K562 (cell line): Measurements from ENCODE around the gene CARMIL3. TPM values are rescaled to one million over a fixed set of nuclear protein-coding genes. Genes with fewer than 3 reads are reported as not detected.
A peak's percentile ranks its signal among the peaks of the same experiment; 100 is the strongest.

ENCODE experiments used
- ASH1L ChIP-seq: fragments of 450-650 bp; IDR thresholded peaks from 2 replicates; pipeline ENCODE4 v1.6.1; 2018; ENCODE audit warnings: borderline replicate concordance, mild to moderate bottlenecking, low read depth; ENCODE audit not compliant: partially characterized antibody
- CHD2 ChIP-seq: IDR thresholded peaks from 2 replicates; pipeline ENCODE4 v1.6.1; 2011; ENCODE audit warnings: low read depth, low read length
- KDM4B ChIP-seq, 2 experiments: fragments of 450-650 bp in 1 of 2; sonication (generic) in 1 of 2; IDR thresholded peaks; 2 replicates each; pipeline ENCODE4 v1.6.1; 2016 to 2017; ENCODE audit warnings: borderline replicate concordance in 2 of 2, antibody characterized with exemption in 1 of 2, low read depth in 1 of 2, mild to moderate bottlenecking in 1 of 2
- KDM5B ChIP-seq: fragments of 200-600 bp; sonication (generic); IDR thresholded peaks from 2 replicates; pipeline ENCODE4 v1.6.1; 2012; ENCODE audit warnings: low read depth, mild to moderate bottlenecking, moderate library complexity, low read length, control low read depth, inconsistent platforms; ENCODE audit not compliant: insufficient replicate concordance
- KLF16 ChIP-seq: IDR thresholded peaks from 2 replicates; pipeline ENCODE4 v1.6.1; 2016; ENCODE audit warnings: antibody characterized with exemption
- MTA2 ChIP-seq: fragments of 450-650 bp; IDR thresholded peaks from 2 replicates; pipeline ENCODE4 v1.6.1; 2016; ENCODE audit warnings: low read depth
- MYNN ChIP-seq, 2 experiments: sonication (generic); formaldehyde crosslinking in 1 of 2; IDR thresholded peaks; 2 replicates each; pipeline versions ENCODE4 v1.5.0 to v1.6.1; 2016 to 2020; ENCODE audit warnings: antibody characterized with exemption in 1 of 2, missing genetic modification reagents in 1 of 2
- NRF1 ChIP-seq, 2 experiments: fragments of 450-650 bp; IDR thresholded peaks in 1 of 2; conservative IDR thresholded peaks in 1 of 2; 2 replicates each; pipeline ENCODE4 v1.6.1; 2014; ENCODE audit warnings: mild to moderate bottlenecking in 2 of 2
- STAT5A ChIP-seq: IDR thresholded peaks from 2 replicates; pipeline ENCODE4 v1.6.1; 2012; ENCODE audit warnings: low read length, inconsistent platforms, borderline replicate concordance
- TBL1XR1 ChIP-seq, 2 experiments: IDR thresholded peaks; 2 replicates each; pipeline ENCODE4 v1.6.1; 2012; ENCODE audit warnings: improper control_type of control experiment in 2 of 2, low read length in 2 of 2, mild to moderate bottlenecking in 1 of 2
- TBP ChIP-seq: optimal IDR thresholded peaks from 2 replicates; pipeline ENCODE3; 2011; ENCODE audit warnings: low read depth, low read length, improper control_type of control experiment
- THRAP3 ChIP-seq: fragments of 450-650 bp; IDR thresholded peaks from 2 replicates; pipeline ENCODE4 v1.6.1; 2016; ENCODE audit warnings: mild to moderate bottlenecking, inconsistent platforms, borderline replicate concordance
- ZNF121 ChIP-seq: sonication (generic); formaldehyde crosslinking; conservative IDR thresholded peaks from 2 replicates; pipeline ENCODE4 v1.8.0; 2022; ENCODE audit warnings: missing genetic modification reagents
- ZNF253 ChIP-seq: fragments of 250-450 bp; sonication (Bioruptor Pico); conservative IDR thresholded peaks from 2 replicates; pipeline ENCODE4 v1.6.1; 2021; ENCODE audit warnings: mild to moderate bottlenecking
- polyA plus RNA-seq, 8 experiments: library from polyadenylated mRNA; depleted of rRNA in 4 of 8; stranded (reverse) in 5 of 8; unstranded in 3 of 8; fragments of >200 nt; fragmentation: Nextera tagmentation in 2 of 8; fragmentation: Illumina TruSeq in 1 of 8; extraction: Ambion mirVana in 2 of 8; extraction: Trizol in 1 of 8; gene quantifications; 2 replicates each; pipeline versions ENCODE4 v1.2.1 to v1.2.3, GENCODE V29; 2011 to 2014; ENCODE audit warnings: inconsistent platforms in 1 of 8, missing spikeins in 1 of 8
- total RNA-seq, 7 experiments: library from RNA; depleted of rRNA in 6 of 7; stranded (reverse); fragments of >200 nt in 6 of 7; fragmentation: Illumina TruSeq in 2 of 7; extraction: Trizol in 2 of 7; gene quantifications; 2 replicates each; pipeline versions ENCODE4 v1.2.1 to v1.2.3, GENCODE V29; 2011 to 2021; ENCODE audit warnings: low replicate concordance in 1 of 7
- TF ChIP-seq, protein P1 (sequence below), 2 experiments: fragments of 450-650 bp; IDR thresholded peaks; 2 replicates each; pipeline ENCODE4 v1.6.1; 2016; ENCODE audit warnings: mild to moderate bottlenecking in 2 of 2, borderline replicate concordance in 1 of 2, low read depth in 1 of 2, moderate library complexity in 1 of 2
- TF ChIP-seq, protein P2 (sequence below): fragments of 250-450 bp; sonication (Bioruptor Pico); IDR thresholded peaks from 2 replicates; pipeline ENCODE4 v1.5.0; 2020; ENCODE audit warnings: mild to moderate bottlenecking
- TF ChIP-seq, protein P3 (sequence below): sonication (generic); formaldehyde crosslinking; IDR thresholded peaks from 2 replicates; pipeline ENCODE4 v1.8.0; 2022; ENCODE audit warnings: mild to moderate bottlenecking, missing genetic modification reagents

The CARMIL3 gene
- total and polyA plus RNA-seq, 9 of the 15 experiments (the other 6 are each of a cell fraction or from before 2014, with no cell fraction given), result 0.01 to 0.11 (median 0.05) TPM; not detected in 5

DNA sequence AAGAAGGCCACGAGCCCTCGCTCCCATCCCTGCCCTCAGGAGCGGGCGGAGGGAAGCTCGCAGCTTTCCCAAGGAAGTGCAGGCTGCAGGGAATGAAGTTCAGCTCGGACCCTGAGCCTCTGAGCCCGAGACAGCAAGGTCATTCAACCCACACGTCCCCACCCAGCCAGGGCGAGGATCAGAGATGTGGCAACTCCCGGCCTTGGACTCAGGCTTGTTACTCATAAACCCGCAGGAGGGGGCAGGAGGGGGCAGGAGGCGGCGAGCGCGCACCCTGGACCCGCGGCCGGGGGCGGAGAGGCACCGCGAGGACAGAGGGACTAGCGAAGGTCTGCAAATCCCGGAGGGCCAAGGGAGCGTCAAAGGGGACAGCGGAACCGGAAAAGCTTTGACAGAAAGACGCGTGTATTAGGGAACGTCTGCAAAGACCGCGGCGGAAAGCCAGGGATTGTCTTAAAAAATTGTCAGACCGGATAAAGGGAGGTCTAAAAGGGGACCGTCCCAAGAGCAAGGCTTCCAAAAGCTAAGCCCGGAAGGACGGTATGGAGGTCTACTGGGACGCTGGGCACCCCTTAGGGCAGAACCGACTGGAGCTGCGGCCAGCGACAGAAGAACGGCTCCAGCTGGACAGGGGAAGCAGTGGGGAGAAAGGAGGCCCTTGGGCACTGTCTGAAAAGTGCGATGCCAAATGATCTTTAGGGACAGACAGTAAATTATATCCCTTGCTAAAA is 62.2 kb downstream of the CARMIL3 start (continued):
- TF ChIP-seq, protein P1, sequence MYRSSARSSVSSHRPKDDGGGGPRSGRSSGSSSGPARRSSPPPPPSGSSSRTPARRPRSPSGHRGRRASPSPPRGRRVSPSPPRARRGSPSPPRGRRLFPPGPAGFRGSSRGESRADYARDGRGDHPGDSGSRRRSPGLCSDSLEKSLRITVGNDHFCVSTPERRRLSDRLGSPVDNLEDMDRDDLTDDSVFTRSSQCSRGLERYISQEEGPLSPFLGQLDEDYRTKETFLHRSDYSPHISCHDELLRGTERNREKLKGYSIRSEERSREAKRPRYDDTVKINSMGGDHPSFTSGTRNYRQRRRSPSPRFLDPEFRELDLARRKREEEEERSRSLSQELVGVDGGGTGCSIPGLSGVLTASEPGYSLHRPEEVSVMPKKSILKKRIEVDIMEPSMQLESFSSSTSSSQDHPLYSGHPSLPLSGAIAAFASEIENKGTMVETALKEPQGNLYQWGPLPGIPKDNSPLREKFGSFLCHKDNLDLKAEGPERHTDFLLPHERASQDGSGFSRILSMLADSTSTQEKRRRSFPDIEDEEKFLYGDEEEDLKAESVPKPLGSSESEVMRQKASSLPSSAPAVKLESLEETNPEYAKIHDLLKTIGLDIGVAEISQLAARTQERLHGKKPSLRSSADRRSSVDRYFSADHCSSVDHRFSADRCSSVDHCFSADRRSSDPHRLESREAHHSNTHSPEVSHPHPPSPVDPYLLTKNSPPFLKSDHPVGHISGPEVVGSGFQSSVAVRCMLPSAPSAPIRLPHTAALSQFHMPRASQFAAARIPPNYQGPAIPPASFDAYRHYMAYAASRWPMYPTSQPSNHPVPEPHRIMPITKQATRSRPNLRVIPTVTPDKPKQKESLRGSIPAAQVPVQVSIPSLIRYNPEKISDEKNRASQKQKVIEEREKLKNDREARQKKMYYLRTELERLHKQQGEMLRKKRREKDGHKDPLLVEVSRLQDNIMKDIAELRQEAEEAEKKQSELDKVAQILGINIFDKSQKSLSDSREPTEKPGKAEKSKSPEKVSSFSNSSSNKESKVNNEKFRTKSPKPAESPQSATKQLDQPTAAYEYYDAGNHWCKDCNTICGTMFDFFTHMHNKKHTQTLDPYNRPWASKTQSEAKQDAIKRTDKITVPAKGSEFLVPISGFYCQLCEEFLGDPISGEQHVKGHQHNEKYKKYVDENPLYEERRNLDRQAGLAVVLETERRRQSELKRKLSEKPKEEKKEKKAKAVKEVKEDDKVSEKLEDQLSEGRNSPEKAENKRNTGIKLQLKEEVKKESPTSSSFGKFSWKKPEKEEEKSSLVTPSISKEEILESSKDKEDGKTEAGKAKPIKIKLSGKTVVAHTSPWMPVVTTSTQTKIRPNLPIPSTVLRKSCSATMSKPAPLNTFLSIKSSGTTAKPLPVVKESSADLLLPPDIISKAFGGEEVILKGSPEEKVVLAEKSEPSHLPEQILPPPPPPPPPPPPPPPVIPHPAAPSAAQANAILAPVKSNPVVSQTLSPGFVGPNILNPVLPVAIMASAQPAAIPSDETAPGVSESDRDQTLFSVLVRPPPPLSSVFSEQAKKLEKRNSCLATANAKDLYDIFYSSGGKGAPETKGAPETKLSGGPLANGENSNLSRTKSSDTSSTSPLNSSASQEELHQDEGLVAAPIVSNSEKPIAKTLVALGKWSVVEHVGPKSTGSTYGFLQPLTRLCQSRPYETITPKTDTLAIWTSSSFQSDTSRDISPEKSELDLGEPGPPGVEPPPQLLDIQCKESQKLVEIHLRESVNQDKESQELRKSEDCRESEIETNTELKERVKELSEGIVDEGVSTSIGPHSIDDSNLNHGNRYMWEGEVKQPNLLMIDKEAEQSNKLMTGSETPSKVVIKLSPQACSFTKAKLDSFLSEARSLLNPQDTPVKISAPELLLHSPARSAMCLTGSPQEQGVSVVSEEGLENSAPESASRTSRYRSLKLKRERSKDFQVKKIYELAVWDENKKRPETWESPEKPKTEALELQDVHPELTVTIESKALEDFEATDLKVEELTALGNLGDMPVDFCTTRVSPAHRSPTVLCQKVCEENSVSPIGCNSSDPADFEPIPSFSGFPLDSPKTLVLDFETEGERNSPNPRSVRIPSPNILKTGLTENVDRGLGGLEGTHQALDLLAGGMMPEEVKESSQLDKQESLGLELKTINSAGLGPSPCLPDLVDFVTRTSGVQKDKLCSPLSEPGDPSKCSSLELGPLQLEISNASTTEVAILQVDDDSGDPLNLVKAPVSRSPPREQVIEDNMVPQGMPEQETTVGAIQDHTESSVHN (IDR thresholded peaks at IDR 0.05; ENCODE audit: borderline replicate concordance in 1 of 2, low read depth in 1 of 2), result no peak
- TF ChIP-seq ZNF121 (CRISPR knock-in tag), result no peak
- no peak for TF ChIP-seq KLF16
- TF ChIP-seq NRF1 (conservative IDR thresholded peaks at IDR 0.05 in 1 of 2, IDR thresholded peaks at IDR 0.05 in 1 of 2), result no peak
- no peak for TF ChIP-seq TBL1XR1 (IDR thresholded peaks at IDR 0.05; ENCODE audit: low read length in 2 of 2)
- TF ChIP-seq STAT5A, result no peak
- no peak for TF ChIP-seq MTA2
- TF ChIP-seq KDM4B (IDR thresholded peaks at IDR 0.05; ENCODE audit: borderline replicate concordance in 2 of 2, low read depth in 1 of 2), result no peak
- no peak for TF ChIP-seq ZNF253 (CRISPR knock-in tag)
- TF ChIP-seq TBP, result peak; percentile 86
- no peak for TF ChIP-seq ASH1L
- peak; percentile 38; the same call in 1 of the 2 replicates for TF ChIP-seq CHD2
- TF ChIP-seq, protein P2, sequence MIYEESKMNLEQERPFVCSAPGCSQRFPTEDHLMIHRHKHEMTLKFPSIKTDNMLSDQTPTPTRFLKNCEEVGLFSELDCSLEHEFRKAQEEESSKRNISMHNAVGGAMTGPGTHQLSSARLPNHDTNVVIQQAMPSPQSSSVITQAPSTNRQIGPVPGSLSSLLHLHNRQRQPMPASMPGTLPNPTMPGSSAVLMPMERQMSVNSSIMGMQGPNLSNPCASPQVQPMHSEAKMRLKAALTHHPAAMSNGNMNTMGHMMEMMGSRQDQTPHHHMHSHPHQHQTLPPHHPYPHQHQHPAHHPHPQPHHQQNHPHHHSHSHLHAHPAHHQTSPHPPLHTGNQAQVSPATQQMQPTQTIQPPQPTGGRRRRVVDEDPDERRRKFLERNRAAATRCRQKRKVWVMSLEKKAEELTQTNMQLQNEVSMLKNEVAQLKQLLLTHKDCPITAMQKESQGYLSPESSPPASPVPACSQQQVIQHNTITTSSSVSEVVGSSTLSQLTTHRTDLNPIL, result no peak
- peak; percentile 58 for TF ChIP-seq KDM5B
- no peak for TF ChIP-seq MYNN (IDR thresholded peaks at IDR 0.05)
- no peak for TF ChIP-seq MYNN (CRISPR knock-in tag; IDR thresholded peaks at IDR 0.05)
- TF ChIP-seq, protein P3, sequence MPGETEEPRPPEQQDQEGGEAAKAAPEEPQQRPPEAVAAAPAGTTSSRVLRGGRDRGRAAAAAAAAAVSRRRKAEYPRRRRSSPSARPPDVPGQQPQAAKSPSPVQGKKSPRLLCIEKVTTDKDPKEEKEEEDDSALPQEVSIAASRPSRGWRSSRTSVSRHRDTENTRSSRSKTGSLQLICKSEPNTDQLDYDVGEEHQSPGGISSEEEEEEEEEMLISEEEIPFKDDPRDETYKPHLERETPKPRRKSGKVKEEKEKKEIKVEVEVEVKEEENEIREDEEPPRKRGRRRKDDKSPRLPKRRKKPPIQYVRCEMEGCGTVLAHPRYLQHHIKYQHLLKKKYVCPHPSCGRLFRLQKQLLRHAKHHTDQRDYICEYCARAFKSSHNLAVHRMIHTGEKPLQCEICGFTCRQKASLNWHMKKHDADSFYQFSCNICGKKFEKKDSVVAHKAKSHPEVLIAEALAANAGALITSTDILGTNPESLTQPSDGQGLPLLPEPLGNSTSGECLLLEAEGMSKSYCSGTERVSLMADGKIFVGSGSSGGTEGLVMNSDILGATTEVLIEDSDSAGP (CRISPR knock-in tag), result peak; percentile 88
- TF ChIP-seq THRAP3, result no peak
